CD1c-positive myeloid dendritic cell (primary cell): ENCODE data around the gene AFF2.
A peak's percentile ranks its signal among the peaks of the same experiment; 100 is the strongest.

Experiments used
- DNase-seq: peaks from one replicate; pipeline ENCODE4 v3.0.0-alpha.2; 2016; ENCODE audit errors: extremely low spot score

AFF2 gene

DNA sequence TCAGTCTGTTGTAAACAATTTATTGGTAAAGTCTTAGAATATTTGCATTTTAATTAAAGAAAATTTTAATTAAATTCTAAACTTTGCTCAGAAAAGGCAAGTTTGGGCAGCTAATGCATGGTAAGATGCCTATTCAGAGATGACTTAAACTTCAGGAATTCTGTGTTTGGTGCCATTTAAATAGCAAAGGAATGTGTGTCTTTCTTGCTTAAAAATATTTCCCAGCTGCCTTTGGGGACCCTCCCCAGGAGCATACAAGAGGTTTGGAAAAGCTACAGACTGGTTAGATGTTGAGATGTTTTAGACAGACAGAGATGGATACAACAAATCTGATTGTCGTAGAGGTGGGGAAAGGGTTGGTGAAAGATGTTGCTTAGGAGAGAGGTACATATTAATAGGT lies 36.5 kb downstream of the AFF2 start:
- DNase-seq = no peak

DNA sequence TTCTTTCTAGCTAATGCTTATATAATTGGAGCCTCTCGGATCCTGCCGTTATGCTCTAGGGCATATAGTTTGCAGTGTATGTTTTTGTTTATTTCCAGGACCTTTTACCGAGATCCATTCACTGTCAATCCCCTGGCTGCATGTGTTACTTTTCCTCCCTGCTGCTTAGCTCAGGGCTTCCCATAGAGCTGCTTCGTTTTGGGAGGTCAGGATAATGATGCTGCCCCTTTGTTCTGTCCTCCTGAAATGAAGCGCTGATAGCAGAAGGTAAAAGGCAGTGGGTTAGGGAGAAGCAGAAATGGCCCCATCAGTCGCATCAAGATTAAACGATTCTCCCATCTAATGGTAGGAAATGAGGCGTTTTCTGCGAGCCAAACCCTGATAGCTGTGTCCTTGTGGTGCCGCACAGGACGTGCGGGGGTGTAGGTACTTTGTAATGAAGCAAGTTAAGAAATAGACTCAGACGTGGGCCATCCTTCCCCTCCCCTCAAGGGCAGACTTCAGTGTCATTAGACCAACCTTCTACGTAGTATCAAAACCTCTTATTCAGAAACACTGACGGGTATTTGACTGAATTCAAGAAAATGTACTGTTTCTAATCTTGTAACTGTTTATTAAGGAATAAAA lies 37.3 kb downstream of the AFF2 start:
- DNase-seq = no peak

DNA sequence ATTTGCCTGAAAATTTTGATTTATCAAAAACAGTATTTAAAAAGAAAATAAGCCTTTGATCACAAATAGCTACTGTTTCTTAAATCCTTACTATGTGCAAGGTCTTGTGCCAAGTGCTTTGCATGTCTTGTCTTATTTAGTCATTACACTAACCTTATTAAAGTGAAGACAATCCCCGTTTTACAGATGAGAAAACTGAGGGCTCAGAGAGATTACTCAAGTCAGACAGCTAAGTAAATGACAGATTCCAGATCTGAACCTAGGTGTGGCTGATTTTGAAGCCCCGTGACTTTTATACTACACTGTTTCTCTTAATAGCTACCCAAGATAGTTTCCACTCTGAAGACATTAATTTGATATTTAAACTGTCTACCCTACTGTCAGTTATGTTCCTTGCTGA lies 38.2 kb downstream of the AFF2 start:
- DNase-seq = no peak

DNA sequence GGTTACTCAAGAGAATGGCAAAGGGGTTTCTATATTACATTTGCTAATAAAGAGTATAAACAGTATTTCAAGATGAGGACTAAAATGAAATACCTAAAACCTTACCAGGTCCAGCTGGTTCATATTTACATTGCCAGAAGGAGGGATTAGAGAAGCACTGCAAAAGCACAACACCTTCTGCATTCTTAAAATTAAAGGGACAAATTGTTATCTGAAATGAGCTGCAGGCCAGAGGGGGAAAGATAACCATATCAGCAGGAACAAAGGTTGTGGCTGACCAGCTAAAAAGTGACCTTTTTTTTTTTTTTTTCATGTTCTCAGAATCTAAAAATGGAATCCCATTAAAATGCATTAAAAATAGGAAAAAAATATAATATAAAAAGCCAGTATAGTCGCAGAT lies 39.7 kb downstream of the AFF2 start:
- no peak for DNase-seq

DNA sequence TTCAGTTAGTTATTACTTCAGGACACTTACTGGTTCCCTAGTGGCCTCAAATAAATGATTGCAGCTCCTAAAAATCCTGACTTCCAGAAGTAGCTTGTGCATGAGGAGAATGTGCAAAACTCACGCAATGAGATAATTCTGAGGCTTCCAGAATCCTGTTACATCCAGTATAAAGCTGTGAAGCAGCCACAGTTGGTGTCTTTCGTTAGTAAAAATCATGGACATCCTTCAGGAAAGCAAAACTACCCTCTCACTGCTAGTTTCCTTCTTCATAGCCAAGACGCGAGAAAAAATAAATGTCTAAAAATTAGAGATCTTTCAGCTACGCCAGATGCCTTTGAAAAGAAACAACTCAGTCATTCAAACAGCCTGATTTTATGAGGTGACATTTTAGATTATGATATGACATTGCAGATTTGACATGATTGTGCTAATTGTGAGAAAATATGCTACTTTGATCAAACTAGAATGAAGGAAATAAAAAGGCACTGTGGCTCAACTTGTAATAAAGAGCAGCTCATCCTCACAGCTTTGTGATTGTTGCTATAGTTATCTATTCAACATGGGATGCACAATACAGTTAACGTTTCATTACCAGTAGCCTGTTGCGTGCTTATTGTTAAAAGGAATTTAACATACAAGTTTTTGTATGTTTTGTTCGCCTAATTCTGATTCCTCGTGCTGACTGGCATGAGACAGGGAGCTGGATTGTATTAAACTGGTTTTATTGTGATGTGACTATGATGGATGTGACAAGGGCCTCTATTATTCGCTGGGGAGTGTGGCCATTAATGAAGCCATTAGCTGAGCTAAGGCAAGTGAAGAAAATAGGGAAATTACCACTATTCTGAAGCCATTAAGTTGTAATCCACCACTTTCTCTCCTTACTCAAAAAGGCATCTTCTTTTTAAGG lies 40.5 kb downstream of the AFF2 start:
- DNase-seq = no peak

DNA sequence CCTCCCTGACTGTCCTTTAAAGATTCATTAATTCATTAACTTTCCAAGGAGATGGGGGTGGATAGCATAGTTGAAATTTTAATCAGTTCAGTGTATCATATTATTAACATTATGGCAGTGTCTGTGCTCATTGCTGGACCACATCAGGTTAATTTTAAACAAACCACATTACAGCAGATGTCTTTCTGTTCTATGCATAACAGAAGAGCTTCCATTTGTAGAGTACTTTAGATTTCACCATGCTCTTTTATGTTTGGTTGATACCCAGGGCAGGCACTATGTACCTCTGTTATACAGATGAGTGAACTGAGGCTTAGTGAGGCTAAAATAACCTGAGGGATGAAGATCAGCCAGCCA lies 41.1 kb downstream of the AFF2 start:
- DNase-seq = no peak

DNA sequence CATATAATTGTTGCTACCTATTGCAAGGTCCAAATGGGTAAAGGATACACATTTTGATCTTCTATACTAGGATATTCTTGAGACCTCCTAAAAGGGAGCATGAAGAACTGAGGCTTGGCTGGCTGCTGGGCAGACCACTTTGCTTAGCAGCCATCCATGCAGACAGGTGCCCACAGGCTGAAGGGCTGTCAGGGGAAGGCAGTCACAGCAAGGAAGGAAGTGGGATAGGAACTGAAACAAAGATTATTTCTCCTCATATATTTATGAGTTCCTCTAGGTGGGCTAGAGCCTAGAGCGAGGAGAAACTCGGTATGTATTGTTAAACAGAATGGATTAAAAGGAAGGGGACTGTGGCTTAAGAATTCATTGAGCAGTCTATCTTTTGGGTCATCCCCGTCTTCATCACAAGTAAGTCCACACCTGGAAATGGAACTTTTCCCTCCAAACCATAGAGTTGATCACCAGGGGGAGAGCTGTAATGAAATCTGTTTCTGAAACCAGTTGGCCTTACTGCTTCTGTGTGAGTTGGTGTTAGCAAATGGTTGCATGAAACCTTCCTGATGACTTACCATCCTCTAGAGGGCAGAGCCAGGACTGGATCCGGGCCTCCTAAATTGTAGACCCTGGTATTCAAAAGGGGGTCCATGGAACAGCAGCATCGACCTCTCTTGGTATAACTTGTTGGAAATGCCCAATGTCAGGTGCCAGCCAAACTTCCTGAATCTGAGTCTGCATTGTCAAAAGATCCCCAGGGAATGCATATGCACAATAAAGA lies 42.3 kb downstream of the AFF2 start:
- no peak for DNase-seq

DNA sequence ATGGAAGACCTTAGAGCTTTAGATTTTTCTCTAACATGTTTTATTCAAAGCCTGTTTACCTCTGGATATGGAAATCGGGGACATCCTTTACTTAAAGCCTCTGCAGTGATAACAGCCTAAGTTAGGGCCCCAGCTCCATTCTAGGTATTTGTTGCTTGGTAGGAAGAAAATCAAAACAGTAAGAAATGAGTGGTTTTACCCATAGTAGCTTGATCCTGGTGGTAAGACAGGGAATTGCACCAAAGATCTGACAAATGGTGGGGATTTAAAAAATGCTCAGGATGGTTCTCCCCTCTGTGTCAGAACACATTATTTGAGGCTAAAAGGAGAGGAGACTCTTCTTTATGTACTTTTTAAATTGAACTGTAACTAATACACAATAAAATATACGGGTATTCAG lies 52.4 kb downstream of the AFF2 start:
- no peak for DNase-seq

DNA sequence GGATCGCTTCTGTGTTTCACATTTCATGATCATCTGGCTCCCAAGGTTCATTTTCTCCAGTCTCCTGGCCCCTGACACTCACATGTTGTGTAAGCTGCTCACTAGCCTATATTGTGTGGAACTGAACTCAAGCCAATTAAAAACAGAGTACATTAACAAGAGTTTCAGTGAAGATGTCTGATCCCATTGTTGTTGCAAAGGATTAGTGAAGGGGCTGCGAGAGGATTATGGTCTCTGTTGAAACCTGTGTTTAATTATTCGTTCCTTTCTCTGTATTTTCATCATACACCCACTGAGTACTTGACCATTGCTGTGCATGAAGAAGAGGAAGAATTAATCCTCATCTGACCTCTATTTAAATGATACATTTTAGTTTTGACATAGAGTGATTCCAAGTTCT lies 54.7 kb downstream of the AFF2 start:
- no peak for DNase-seq

DNA sequence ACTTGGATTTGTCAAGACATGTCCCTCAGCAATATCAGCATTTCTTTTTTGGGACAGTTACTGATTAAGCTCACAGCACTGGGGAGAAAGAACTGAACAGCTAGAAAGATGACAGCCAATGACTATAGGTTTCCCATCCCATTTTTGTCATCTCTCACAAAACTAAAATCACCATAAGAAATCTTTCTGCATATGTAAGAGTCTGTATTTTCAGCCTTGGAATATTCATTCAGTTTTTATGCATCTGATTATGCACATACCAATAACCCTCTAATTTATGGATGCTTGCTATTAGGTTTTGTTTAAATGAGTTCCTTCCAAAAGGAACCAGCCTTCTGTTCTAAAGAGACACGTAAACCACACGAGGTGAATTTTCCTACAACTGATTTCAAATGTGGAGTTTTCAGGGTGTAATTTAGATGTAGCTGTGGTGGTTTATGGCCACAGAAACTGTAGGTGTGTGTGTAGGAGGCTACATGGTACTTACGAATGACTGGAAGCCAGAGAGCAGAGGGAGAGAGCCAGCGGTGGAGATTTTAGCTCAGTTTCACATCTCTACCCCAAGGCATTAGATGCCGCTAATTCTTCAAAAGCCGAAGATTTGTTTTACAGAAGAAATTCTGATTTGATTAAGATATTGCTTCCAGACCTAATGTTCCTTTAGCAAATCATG lies 55.3 kb downstream of the AFF2 start:
- DNase-seq = no peak

DNA sequence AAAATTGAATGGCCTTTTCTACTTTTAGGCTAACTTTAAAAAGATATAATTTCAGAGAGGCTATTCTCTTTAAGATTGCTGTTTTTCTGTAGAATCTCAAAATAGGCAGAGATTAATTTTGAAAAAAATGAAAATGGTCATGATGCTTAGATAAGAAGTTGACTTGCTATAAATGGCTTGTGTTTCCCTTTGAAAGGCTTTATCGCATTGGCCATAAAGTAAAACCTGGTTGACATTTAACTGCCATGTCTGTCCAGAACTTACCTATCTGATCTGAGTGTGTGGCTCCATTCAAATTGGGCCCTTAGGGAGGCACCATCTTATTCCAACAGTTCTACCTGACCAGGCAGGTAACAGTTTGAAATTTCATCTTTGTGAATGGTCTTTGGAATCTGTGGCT lies 56.1 kb downstream of the AFF2 start:
- no peak for DNase-seq

DNA sequence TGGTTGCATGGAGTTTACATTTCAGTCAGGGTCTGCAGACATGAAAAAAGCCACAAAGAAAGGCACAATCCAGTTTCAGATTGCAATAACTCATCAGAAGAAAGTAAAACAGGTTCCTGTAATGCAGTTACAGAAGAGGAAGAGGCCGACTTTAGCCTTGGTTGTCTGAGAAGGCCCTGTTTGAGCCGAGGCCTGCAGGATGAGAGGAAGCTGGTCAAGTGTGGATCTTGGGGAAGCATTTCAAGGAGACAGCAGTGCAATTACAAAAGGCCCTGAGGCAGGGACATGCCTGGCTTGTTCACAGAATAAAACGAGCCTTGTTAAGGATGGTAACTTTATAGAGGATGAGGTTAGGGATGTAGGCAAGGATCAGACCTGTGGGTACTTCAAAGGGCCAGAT lies 62.4 kb downstream of the AFF2 start:
- DNase-seq = peak; percentile 23

DNA sequence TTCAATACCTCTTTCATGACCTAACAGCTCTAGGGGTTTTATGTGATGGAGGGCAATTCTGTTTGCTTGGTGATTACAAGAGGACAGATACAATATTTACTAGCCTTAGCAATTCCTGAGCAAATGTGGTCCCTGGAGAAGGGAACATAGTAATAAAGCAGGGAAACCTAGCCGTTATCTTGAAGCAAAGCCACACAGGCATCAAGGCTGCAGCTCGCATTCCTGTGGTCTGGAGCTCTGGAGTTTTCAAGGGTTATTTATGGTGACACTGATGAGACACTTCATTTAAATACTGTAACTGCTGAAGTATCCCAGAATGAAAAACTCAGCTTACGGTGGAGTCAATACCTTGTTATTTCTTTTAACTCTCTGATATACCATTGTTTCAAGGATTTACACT lies 66.8 kb downstream of the AFF2 start:
- no peak for DNase-seq

DNA sequence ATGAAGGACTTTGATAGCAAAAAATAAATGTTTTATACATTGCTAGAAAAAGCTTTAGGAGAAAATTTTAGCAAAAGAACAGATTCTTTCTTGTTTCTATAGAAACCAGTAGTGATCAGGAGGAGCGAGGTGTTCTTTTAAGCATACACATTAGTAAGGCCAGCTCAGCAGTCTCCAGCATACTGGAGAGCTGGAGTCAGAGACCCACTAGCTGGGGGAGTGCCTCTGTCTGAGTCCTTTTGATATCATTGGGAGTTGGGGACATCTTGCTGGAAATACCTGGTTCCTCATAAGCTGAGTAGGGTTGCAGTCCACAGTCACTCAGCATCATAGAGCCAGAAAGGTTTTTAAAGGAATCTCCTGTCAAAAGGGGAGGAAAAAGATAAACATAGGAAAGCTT lies 67.4 kb downstream of the AFF2 start:
- DNase-seq = no peak

DNA sequence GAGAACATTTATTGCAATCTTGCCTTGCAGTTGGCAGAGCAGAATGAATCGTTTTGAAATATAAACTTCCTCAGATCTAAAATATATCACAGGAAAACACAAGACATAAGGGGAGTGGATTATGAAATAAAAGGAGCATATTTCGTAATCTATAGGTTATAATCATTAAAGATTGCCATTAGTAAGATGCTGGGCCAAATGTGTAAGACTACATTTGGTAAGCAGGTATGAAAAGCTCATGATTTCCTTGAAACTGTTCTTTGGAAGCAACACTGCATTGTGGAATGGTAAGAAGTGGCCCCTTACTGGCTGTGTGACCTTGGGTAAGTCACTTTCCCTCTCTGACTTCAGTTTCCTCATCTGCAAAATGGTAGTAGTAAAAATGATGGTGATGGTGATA lies 68.3 kb downstream of the AFF2 start:
- DNase-seq = no peak

DNA sequence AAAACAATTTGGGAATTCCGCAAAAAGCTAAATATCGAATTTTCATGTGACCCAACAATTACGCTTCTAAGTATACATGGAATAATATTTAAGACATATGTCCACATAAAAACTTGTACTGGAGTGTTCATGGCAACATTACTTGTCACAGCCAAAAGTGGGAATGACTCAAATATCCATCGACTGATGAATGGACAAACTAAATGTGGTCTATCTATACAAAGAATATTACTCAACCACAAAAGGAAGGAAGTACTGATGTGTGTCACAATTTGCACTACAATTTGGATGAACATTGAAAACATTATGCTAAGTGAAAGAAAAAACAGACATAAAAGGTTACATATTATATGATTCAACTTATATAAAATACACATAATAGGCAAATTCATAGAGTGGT lies 71.9 kb downstream of the AFF2 start:
- no peak for DNase-seq

DNA sequence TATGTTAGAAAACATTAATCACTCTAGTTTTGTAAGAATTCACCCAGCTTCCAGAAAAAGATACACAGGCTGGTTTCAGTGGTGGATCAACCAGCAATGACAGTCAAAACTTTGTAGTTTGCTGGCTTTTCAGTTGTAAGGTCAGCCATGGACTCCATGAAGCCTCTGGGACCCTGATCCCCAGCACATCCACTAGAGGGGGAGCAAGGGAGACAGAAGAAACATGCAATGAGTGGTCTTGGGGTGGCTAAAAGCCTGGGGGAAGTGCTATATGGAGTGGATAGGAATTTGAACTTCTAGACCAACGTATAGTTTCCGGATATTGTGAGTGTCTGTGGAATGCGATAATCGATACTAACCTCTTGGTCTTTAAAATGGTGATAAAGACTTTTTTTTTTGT lies 72.7 kb downstream of the AFF2 start:
- DNase-seq = no peak

DNA sequence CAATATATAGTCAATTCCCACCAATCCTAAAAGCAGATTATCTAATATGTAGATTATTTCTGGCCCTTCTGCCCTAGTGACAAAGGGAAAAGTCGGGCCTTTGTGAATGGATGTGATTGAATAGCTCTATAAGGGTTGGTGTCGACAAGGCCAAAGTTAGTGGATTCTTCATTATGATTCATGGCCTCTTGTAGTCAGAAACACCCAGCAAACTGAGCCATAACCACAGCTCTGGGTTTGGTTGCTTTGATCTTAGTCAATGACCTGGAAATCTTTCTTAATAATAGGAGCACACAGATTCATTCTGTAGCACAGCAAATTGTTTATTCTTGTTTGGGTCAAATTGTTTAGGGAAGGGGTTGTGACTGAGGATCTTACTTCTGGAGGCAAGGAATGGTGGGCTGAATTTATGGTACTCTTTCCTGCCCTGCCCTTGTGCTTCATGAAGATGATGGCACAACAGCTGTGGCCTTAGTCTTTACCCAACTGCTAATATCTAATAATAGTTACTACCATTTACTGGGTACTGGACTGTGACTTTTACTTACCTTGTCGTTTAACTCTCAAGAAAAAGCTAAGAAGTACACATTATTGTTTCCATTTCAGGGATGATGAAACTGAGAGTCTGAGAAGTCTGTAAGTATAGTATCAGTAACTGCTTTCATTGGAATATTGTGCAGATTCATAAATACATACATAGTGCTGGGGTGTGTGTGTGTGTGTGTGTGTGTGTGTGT lies 74.0 kb downstream of the AFF2 start:
- no peak for DNase-seq

DNA sequence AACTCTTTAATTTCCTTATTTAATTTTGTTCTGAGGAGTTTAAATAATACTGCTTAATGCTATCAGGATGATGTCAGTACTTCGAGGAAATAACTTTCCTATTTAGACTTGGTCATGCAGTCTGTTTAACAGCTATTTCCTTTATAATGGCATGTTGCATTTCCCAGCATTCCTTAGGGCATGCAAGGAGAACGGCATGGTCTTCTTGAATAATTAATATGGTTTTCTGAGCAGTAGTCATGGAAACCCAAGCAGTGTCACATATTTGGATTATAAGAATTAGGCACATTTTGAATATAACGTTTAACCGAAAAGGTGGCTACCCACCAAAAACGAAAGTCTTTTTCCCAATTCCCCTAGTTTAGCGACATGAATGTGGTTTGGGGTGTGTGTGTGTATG lies 76.0 kb downstream of the AFF2 start:
- DNase-seq = no peak

DNA sequence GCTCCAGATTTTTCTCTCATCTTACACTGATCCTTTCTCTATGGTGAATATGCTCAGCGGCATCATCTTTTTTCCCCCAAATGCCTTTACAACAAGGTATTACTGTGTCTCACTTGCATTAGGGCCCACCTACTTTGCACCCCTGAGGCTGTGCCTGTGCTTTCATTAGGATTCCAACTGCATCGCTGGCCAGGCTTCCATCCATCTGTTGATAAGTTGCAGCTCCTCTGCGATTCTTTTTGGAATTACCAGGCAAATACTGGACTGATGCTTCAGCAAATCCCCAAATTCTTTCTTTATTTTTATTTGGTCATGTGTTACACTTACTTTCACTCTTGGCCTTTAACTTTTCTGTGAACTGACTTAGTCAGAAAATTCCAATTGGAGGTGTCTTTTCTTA lies 77.3 kb downstream of the AFF2 start:
- no peak for DNase-seq

DNA sequence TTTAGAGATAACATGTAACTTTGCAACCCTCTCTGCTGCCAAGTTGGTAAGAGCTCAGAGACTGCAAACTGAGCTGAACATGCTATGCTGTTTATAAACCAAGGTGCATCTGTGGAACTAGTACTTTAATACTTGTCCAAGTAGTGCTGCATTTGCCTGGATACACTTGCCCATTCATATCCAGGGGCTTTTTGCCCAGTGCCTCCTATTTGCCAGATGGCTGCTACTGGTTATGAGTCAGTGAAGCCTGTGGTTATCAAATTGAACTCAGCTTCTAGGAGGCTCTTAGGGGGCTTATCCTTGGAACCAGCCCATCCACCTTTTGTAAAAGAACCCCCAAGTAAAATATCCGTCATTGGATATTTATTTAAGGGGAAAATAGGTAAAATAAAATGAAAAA lies 79.6 kb downstream of the AFF2 start:
- no peak for DNase-seq

DNA sequence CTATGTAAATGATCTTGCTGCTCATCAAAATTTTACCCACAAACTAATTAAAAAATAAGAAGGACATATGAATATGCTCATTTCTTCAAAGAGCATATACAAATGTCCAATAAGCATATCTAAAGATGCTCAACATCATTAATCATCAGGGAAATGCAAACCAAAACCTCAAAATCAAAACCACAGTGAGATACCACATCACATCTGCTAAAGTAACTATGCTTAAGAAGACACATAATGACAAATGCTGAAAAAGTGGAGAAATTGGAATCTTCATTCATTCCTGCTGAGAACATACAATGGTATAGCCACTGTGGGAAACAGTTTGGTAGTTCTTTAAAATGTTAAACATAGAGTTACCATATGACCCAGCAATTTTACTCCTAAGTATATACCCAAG lies 81.9 kb downstream of the AFF2 start:
- no peak for DNase-seq
